ENCODE data around the gene ART1.

Gene ART1

GRCh38 chr11:3623767-3624458, 21.0 kb upstream of the ART1 start:
- no peaks in the 10 kb centered on the region for H3K79me2 ChIP-seq (ENCODE audit: control insufficient read depth, low read length)
- H3K9me3 ChIP-seq (ENCODE audit: control insufficient read depth, insufficient read depth, low read length) = no peaks in the 10 kb centered on the region
- no peak overlapping the region for H3K4me2 ChIP-seq (ENCODE audit: low read length)
- H3K27me3 ChIP-seq (ENCODE audit: control insufficient read depth, low read length) = no peaks in the 10 kb centered on the region
- TF ChIP-seq EZH2phosphoT487 (IDR thresholded peaks at IDR 0.05; ENCODE audit: borderline replicate concordance, low read length) (no peak), CTCF (IDR thresholded peaks at IDR 0.05; ENCODE audit: low read depth, low read length, poor library complexity, severe bottlenecking) (no peak)
- H4K20me1 ChIP-seq (ENCODE audit: control insufficient read depth, insufficient read depth, low read depth, low read length) = no peaks in the 10 kb centered on the region
- no peak overlapping the region for H3K27ac ChIP-seq (ENCODE audit: low read depth, low read length)
- no peak overlapping the region for H3K4me3 ChIP-seq (ENCODE audit: low read length)
- no peaks in the 10 kb centered on the region for H3K36me3 ChIP-seq (ENCODE audit: control insufficient read depth, low read length)
- H3F3A ChIP-seq (ENCODE audit: control insufficient read depth, insufficient read depth) = no peaks in the 10 kb centered on the region
- no peaks in the 10 kb centered on the region for H3K4me1 ChIP-seq (ENCODE audit: control insufficient read depth, low read length)
- no peaks in the 10 kb centered on the region for H3K9me2 ChIP-seq (replicated peaks; ENCODE audit: control insufficient read depth, low read length)

- no peaks in the 10 kb centered on the region for H3K79me2 ChIP-seq (ENCODE audit: control insufficient read depth, low read length)
- H3K4me3 ChIP-seq (ENCODE audit: low read length) = no peak overlapping the region
- no peaks in the 10 kb centered on the region for H3K9me3 ChIP-seq (ENCODE audit: control insufficient read depth, insufficient read depth, low read length)
- no peaks in the 10 kb centered on the region for H3K4me1 ChIP-seq (ENCODE audit: control insufficient read depth, low read length)
- no peaks in the 10 kb centered on the region for H4K20me1 ChIP-seq (ENCODE audit: control insufficient read depth, insufficient read depth, low read depth, low read length)
- no peaks in the 10 kb centered on the region for H3F3A ChIP-seq (ENCODE audit: control insufficient read depth, insufficient read depth)
- TF ChIP-seq CTCF (IDR thresholded peaks at IDR 0.05; ENCODE audit: low read depth, low read length, poor library complexity, severe bottlenecking) (no peak), EZH2phosphoT487 (IDR thresholded peaks at IDR 0.05; ENCODE audit: borderline replicate concordance, low read length) (no peak)
- no peak overlapping the region for H3K27ac ChIP-seq (ENCODE audit: low read depth, low read length)
- H3K9me2 ChIP-seq (replicated peaks; ENCODE audit: control insufficient read depth, low read length) = no peaks in the 10 kb centered on the region
- H3K36me3 ChIP-seq (ENCODE audit: control insufficient read depth, low read length) = no peaks in the 10 kb centered on the region
- no peaks in the 10 kb centered on the region for H3K27me3 ChIP-seq (ENCODE audit: control insufficient read depth, low read length)
- no peak overlapping the region for H3K4me2 ChIP-seq (ENCODE audit: low read length)
Measured at GRCh38 chr11:3626250-3626960, 18.5 kb upstream of the ART1 start.

- TF ChIP-seq CTCF (IDR thresholded peaks at IDR 0.05; ENCODE audit: low read depth, low read length, poor library complexity, severe bottlenecking) = no peak
- TF ChIP-seq EZH2phosphoT487 (IDR thresholded peaks at IDR 0.05; ENCODE audit: borderline replicate concordance, low read length) = no peak
- no peaks in the 10 kb centered on the region for H3K27me3 ChIP-seq (ENCODE audit: control insufficient read depth, low read length)
- H3K27ac ChIP-seq (ENCODE audit: low read depth, low read length) = no peak overlapping the region
- H3F3A ChIP-seq (ENCODE audit: control insufficient read depth, insufficient read depth) = no peaks in the 10 kb centered on the region
- H3K4me3 ChIP-seq (ENCODE audit: low read length) = no peak overlapping the region
- no peaks in the 10 kb centered on the region for H3K79me2 ChIP-seq (ENCODE audit: control insufficient read depth, low read length)
- no peaks in the 10 kb centered on the region for H4K20me1 ChIP-seq (ENCODE audit: control insufficient read depth, insufficient read depth, low read depth, low read length)
- H3K36me3 ChIP-seq (ENCODE audit: control insufficient read depth, low read length) = no peaks in the 10 kb centered on the region
- H3K4me2 ChIP-seq (ENCODE audit: low read length) = no peak overlapping the region
- H3K4me1 ChIP-seq (ENCODE audit: control insufficient read depth, low read length) = no peaks in the 10 kb centered on the region
- H3K9me3 ChIP-seq (ENCODE audit: control insufficient read depth, insufficient read depth, low read length) = no peaks in the 10 kb centered on the region
- no peaks in the 10 kb centered on the region for H3K9me2 ChIP-seq (replicated peaks; ENCODE audit: control insufficient read depth, low read length)
Measured at GRCh38 chr11:3627291-3627690, 17.6 kb upstream of the ART1 start.

Data from DOHH2 (cell line).